Stimulated activated naive CD8-positive, alpha-beta T cell treated with anti-CD3 and anti-CD28 coated beads, Interleukin-15, amount 100 ng/mL, for 72 hours (primary cell): Measurements from ENCODE around the gene ROBO2.

Experiments used
- ATAC-seq: fragments of 150-1000 bp; cut with Tn5 transposase; 2 replicates; pipeline ENCODE4 v1.10.0; 2021; ENCODE audit warnings: mild to moderate bottlenecking, moderate library complexity
- DNase-seq, 2 donors: peaks; one replicate each; pipeline ENCODE4 v3.0.0; 2021 to 2022
- H3K27ac Mint-ChIP-seq, 2 donors: one replicate each; pipeline ENCODE4 v1.8.0; 2022; ENCODE audit warnings: mild to moderate bottlenecking in 2 of 2, mixed read lengths in 2 of 2, moderate library complexity in 2 of 2
- H3K27me3 Mint-ChIP-seq: one replicate; pipeline ENCODE4 v1.8.0; 2022; ENCODE audit warnings: mixed read lengths
- H3K4me1 Mint-ChIP-seq: one replicate; pipeline ENCODE4 v1.8.0; 2022; ENCODE audit warnings: mild to moderate bottlenecking, mixed read lengths
- H3K4me3 Mint-ChIP-seq, 2 donors: one replicate each; pipeline ENCODE4 v1.8.0; 2022; ENCODE audit warnings: mild to moderate bottlenecking in 2 of 2, mixed read lengths in 2 of 2, moderate library complexity in 1 of 2
- H3K9me3 Mint-ChIP-seq, 2 donors: one replicate each; pipeline ENCODE4 v1.8.0; 2022; ENCODE audit warnings: mixed read lengths in 2 of 2

ROBO2 gene

DNA sequence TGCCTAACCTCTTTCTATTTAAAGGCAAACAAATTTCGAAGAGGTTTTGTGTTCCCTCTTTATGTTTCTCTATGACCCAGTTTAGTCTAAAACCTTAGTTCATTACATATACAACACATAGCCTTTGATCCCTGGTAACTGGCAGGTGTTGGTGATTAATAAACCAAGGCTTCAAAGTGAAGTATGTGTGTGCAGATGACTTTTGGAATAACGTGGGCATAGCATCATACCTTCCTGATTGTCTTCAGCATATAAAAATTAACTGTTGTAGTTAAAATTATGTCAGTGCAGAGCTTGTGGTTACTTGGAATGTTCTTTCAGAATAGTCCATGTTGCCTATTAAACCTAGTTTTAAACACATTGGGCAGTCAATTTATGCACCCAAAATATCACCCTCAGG, 608.3 kb downstream of the ROBO2 start:
- no peak for DNase-seq
- Mint-ChIP-seq H3K4me3 (no peak overlapping the region), H3K9me3 (peaks cover 0 to 5% of the 10 kb centered on the region in 2 donors), H3K4me1 (no peaks in the 10 kb centered on the region), H3K27ac (no peak overlapping the region), H3K27me3 (no peaks in the 10 kb centered on the region)
- no peak for ATAC-seq

DNA sequence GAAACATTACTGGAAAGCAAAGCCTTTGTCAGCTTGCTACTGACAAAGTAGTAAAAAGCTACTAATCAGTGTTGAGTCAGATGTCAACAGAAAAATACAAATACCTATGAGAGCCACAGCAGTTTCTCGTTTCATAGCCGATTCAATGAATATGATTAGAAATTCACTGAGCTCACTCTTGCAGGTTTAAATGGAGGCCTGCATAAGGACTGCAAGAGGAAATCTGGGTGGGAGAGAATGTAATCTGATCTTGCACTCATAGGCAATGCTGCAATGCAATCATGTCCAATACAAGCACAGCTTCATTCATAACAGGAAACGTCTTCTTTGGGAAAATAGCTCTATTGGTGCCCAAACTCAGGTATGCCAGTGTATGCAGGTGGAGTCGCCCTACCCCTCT, 608.8 kb downstream of the ROBO2 start:
- DNase-seq, result no peak
- H3K4me1 Mint-ChIP-seq, result no peaks in the 10 kb centered on the region
- no peak for ATAC-seq
- H3K4me3 Mint-ChIP-seq, result no peak overlapping the region
- no peaks in the 10 kb centered on the region for H3K27me3 Mint-ChIP-seq
- H3K9me3 Mint-ChIP-seq, result peaks cover 0 to 5% of the 10 kb centered on the region in 2 donors
- H3K27ac Mint-ChIP-seq, result no peak overlapping the region

DNA sequence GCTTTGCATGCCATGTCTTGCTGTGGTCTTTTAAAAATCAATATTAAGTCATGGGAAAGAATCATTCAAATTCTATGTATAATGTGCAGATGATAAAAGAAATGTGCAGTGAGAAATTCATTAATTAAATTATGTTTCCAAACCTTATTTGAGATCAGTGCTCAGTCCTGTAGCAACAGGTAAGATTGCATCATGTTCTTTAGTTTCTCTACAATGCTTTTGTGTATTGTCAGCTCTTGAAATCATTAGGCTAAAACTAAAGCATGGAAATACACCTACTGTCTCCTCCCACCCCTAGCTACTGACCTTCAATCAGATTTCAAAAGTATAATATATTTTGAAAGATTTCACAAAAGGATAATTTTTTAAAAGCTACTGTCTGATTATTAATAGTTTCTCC, 612.7 kb downstream of the ROBO2 start:
- H3K27ac Mint-ChIP-seq, result no peak overlapping the region
- DNase-seq, result no peak

DNA sequence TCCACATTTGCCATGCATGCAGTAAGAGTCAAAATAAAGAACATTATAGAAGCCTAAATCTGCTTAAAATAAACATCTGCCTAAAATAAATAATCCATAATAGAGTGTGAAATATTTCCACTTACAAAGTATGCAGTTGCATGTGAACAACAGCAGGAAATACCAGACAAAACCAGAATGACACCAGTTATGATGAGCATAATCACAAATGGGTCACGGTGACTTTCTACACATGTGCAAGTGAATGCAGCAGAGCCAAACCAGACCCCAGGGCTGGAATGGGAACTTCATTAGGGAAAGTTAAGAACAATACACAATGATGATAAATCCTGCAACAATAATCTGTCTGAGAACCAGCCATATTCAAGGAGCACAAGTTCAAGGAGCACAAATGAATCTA, 615.5 kb downstream of the ROBO2 start:
- no peaks in the 10 kb centered on the region for H3K27me3 Mint-ChIP-seq
- no peak for ATAC-seq
- no peaks in the 10 kb centered on the region for H3K4me1 Mint-ChIP-seq
- H3K4me3 Mint-ChIP-seq, result no peak overlapping the region
- peaks cover 10 to 15% of the 10 kb centered on the region in 2 donors for H3K9me3 Mint-ChIP-seq
- no peak for DNase-seq
- no peak overlapping the region for H3K27ac Mint-ChIP-seq

More for the DNA sequence above, 612.7 kb downstream of the ROBO2 start:
- no peak for ATAC-seq
- H3K4me1 Mint-ChIP-seq, result no peaks in the 10 kb centered on the region
- peaks cover 6 to 10% of the 10 kb centered on the region in 2 donors for H3K9me3 Mint-ChIP-seq
- no peaks in the 10 kb centered on the region for H3K27me3 Mint-ChIP-seq
- no peak overlapping the region for H3K4me3 Mint-ChIP-seq

DNA sequence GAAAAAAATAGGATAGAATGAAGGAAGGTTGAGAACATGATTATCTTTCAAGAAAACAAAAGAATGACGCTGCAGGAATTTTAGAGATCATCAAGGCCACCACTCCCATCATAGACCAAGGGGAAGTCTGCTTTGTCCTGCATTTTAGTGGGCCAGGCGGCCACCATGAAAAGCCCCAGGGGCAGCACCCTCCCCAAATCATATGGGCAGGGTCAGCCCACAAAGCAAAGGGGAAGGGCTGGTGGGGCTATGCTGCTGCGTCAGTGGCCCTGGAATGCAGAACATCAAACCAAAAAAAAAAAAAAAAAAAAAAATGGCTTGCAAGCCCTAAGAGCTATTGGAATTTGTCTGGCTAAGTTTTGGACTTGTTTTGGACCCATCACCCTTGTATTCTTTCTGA, 620.8 kb downstream of the ROBO2 start:
- DNase-seq (no peak), ATAC-seq (no peak)
- H3K27me3 Mint-ChIP-seq, result no peaks in the 10 kb centered on the region
- no peaks in the 10 kb centered on the region for H3K4me1 Mint-ChIP-seq
- no peak overlapping the region for H3K4me3 Mint-ChIP-seq
- H3K27ac Mint-ChIP-seq, result no peak overlapping the region
- peaks cover 9 to 17% of the 10 kb centered on the region in 2 donors for H3K9me3 Mint-ChIP-seq

DNA sequence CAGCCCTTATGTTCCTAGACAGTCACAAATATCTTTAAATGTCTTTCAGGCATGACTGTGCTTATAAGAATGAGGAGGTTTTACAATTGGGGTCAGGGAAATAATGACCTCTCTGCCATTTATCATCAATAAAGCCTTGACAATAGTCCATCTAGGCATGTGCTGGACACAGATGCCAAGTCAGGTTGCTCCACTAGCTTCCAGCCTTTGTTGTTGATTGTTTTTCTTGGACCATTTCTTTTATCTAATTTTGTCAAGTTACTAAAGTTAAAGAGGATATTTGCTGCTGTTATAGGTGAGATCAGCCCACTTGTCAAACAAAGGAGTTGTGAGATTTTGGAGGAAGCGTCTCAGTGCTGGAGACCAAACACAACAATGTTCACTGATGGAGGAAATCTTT, 628.0 kb downstream of the ROBO2 start:
- Mint-ChIP-seq H3K27me3 (no peaks in the 10 kb centered on the region), H3K27ac (no peak overlapping the region), H3K4me3 (no peak overlapping the region), H3K9me3 (peaks cover 7 to 28% of the 10 kb centered on the region in 2 donors), H3K4me1 (no peaks in the 10 kb centered on the region)
- ATAC-seq (no peak), DNase-seq (no peak)

DNA sequence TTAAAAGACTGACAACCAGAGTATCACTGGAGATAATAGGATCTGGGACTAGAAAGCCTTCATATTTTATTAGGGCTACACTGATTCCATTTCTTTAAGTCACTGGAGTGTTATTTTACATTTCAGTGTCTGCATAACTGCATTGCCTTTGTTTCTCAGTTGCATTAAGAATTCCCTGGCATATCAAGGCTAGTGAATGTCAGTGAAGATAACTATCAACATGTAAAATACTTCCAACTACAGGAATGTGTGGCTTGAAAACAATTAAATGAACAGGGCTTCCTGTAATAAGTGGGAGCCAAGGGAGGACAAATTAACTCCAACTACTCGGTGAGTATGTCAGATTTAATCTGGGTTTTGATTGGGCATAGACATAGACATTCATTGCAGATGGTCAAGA, 628.5 kb downstream of the ROBO2 start:
- peaks cover 2 to 24% of the 10 kb centered on the region in 2 donors for H3K9me3 Mint-ChIP-seq
- no peak overlapping the region for H3K4me3 Mint-ChIP-seq
- ATAC-seq, result no peak
- no peaks in the 10 kb centered on the region for H3K27me3 Mint-ChIP-seq
- no peak overlapping the region for H3K27ac Mint-ChIP-seq
- no peak for DNase-seq
- H3K4me1 Mint-ChIP-seq, result no peaks in the 10 kb centered on the region

DNA sequence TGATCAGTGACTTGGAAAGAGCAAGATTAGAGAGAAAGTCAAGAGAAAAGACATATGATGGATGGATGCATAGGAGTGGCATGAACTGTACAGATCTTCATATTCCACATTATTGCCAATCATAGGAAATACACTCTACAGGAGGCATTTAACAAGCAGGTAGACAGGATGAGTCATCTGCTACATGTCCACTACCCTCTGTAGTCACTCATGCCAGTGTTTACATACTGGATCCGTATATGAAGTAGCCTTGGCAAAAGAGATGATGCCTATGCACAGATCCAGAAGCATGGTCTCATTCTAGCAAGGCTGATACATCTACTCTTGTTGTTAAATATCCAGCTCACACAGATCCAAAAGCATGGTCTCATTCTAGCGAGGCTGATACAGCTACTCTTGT, 632.1 kb downstream of the ROBO2 start:
- no peak for ATAC-seq
- no peak for DNase-seq
- H3K4me3 Mint-ChIP-seq, result no peak overlapping the region
- no peaks in the 10 kb centered on the region for H3K27me3 Mint-ChIP-seq
- H3K9me3 Mint-ChIP-seq, result peaks cover 0 to 21% of the 10 kb centered on the region in 2 donors
- no peak overlapping the region for H3K27ac Mint-ChIP-seq
- no peaks in the 10 kb centered on the region for H3K4me1 Mint-ChIP-seq

DNA sequence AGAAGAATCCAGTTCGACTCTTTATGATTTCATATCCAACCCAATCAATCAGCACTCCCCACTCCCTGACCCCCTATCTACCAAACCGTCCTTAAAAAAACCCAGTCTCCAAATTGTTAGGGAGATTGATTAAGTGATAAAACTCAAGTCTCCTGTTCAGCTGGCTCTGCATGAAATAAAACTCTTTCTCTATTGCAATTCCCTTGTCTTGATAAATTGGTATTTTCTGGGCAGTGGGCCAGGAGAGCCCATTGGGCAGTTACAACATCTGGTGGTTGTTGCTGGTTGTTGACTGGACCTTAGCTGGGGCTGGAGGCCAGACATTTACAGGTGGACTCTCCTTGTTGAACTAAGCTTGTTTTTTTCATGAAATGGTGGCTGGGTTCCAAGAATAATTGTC, 642.3 kb downstream of the ROBO2 start:
- no peak for DNase-seq
- no peak for ATAC-seq
- H3K4me1 Mint-ChIP-seq, result no peaks in the 10 kb centered on the region
- no peak overlapping the region for H3K4me3 Mint-ChIP-seq
- peaks cover 16 to 26% of the 10 kb centered on the region in 2 donors for H3K9me3 Mint-ChIP-seq
- H3K27ac Mint-ChIP-seq, result no peak overlapping the region
- no peaks in the 10 kb centered on the region for H3K27me3 Mint-ChIP-seq

DNA sequence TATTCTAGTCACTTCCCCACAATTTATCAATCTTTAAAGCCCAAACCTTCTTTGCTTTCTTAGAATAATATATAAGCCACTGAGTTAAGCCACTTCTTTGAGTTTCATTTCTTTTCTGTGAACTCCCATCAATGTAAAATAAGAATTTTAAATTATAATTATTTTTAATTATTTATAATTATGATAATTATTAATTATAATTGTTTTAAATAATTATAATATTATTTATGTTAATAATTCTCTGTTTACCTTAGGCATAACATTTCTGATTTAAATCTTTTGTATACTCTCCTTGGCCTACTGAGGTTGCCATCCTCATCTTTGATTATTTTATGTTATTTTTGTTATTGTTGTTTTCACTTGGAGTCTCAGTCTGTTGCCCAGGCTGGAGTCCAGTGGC, 644.2 kb downstream of the ROBO2 start:
- H3K27me3 Mint-ChIP-seq, result no peaks in the 10 kb centered on the region
- no peak for DNase-seq
- peaks cover 11 to 30% of the 10 kb centered on the region in 2 donors for H3K9me3 Mint-ChIP-seq
- H3K4me3 Mint-ChIP-seq, result no peak overlapping the region
- H3K4me1 Mint-ChIP-seq, result no peaks in the 10 kb centered on the region
- no peak overlapping the region for H3K27ac Mint-ChIP-seq
- no peak for ATAC-seq

DNA sequence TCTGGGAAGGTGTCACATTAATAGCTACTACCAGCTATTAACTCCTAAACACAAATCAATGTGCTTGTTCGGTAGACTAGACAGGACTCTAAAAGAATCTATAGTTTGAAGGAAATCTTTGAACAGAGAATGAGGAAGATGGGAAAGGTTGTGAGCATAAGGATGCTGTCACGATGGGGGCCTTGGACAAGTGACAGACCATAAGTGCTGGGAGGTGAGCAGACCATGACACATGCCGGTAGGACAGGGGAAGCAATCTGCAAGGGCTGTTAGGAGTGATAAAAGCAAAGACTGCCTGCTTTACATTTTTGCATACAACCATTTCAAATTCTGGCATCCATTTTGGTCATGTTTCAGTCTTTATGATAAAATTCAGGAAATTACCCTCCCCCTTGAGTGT, 645.8 kb downstream of the ROBO2 start:
- Mint-ChIP-seq H3K4me1 (no peaks in the 10 kb centered on the region), H3K9me3 (peaks cover 11 to 31% of the 10 kb centered on the region in 2 donors), H3K27me3 (no peaks in the 10 kb centered on the region), H3K4me3 (no peak overlapping the region), H3K27ac (no peak overlapping the region)
- no peak for ATAC-seq
- no peak for DNase-seq

DNA sequence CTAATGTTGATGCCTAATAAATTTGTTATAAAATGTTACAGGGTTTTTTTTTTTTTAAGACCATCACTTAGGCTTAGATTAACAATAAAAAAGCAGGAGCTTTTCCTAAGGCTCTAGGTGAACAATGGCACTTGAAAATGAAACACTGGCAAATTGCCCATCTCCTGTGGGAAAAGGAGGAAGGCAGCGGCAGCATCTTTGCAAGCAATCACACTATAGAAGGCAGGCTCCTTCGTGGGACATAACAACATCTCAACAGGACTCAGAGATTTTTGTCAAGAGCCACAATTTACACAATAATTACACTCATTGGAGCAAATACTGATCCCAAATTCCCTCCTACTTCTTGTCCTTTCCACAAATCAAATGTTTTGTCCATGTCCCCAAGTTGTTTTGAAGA, 646.7 kb downstream of the ROBO2 start:
- Mint-ChIP-seq H3K27me3 (no peaks in the 10 kb centered on the region), H3K27ac (no peak overlapping the region), H3K9me3 (peaks cover 11 to 29% of the 10 kb centered on the region in 2 donors), H3K4me3 (no peak overlapping the region), H3K4me1 (no peaks in the 10 kb centered on the region)
- DNase-seq (no peak), ATAC-seq (no peak)

DNA sequence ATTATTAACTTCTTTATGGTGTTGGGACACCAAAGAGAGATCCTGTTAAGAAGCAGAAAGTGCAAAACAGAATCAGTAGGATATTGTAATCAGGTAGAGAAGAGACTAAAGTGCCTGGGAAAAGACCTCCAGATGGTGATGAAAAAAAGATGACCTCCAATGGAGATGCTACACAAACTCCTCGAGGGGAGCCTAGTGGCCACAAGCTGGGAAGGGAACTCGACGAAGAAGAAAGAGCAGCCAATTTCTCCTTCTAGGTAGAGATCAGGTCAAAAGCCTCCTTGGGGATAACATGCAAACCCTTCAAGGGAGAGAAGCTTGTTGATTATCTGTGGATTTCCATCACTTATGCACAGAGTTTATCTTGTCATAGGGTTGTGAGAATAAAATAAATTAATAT, 647.6 kb downstream of the ROBO2 start:
- ATAC-seq, result no peak
- Mint-ChIP-seq H3K9me3 (peaks cover 4 to 20% of the 10 kb centered on the region in 2 donors), H3K4me3 (no peak overlapping the region), H3K4me1 (no peaks in the 10 kb centered on the region), H3K27me3 (no peaks in the 10 kb centered on the region), H3K27ac (no peak overlapping the region)
- no peak for DNase-seq

DNA sequence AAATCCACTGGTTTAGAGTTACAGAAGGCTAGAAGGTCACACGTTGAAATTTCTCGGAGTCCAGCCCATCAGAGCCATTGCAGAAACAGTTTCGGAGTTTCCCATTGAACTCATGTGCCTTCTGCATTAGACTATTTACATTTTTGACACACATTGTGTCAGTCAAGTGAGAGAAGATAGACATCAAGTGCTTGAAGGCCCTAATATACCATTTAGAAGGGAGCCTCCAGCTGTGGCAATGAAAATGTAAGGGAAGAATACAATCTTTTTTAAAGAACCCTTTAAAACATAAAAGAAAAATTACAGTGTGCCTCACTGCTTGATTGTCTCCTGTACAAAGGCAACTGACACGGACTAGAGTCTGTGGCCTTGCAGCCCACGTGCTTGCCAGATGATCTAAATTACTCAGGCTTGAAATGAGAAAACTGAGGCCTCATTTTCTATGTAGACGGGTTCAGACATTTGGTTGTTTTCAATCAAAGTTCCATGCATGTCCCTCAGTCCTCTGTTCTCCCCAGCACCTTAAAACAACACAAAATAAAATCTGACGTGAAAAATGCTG, 650.5 kb downstream of the ROBO2 start:
- H3K9me3 Mint-ChIP-seq, result peaks cover 4 to 13% of the 10 kb centered on the region in 2 donors
- no peak for DNase-seq
- no peaks in the 10 kb centered on the region for H3K4me1 Mint-ChIP-seq
- no peak overlapping the region for H3K27ac Mint-ChIP-seq
- H3K27me3 Mint-ChIP-seq, result no peaks in the 10 kb centered on the region
- no peak for ATAC-seq
- H3K4me3 Mint-ChIP-seq, result no peak overlapping the region

DNA sequence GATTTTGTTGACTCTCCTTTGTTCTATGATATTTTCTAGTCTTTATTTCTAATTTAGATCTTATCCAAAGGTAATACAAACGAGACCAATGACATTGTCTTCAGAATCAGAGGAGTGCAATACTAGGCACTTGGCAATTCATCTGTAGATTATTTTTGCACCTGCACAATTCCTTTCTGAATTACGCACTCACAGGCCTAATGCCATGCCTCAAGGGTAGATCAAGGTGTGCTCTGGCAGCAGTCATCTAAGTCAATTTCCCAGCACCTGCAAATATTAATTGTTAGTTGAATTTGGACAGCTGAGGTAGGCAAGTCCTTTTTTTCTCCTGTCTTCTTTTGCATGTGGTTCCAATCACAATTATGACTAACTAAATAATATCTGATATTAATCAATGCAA, 653.2 kb downstream of the ROBO2 start:
- no peak overlapping the region for H3K4me3 Mint-ChIP-seq
- H3K4me1 Mint-ChIP-seq, result no peaks in the 10 kb centered on the region

DNA sequence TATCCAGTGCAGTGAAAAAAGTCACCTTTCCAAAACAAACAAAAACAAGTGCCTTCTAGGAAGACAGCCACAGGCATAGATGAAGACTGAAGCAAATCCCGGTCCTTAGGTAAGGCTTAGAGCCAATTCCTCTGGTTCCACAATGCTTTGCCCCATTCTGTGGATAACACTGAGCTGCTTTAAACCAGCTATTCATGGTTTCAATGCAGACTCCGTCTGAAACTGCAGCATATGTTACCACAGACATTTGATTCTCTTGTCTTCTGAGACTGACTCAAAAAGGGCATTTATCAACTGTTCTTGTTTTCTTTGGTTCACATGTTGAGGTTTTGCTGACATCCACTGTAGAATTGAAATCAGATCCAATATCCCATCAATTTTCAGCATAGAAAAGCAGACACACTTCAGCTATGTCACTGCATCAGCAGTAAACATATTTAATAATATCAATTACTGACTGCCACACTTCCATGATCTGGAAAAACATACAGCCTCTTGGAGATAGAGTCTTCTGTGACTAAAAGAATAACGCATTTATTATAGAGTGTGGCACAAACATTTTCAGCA, 659.3 kb downstream of the ROBO2 start:
- H3K9me3 Mint-ChIP-seq, result peaks cover 7 to 22% of the 10 kb centered on the region in 2 donors
- no peak for DNase-seq
- H3K27ac Mint-ChIP-seq, result no peak overlapping the region
- H3K27me3 Mint-ChIP-seq, result no peaks in the 10 kb centered on the region
- H3K4me3 Mint-ChIP-seq, result no peak overlapping the region
- no peaks in the 10 kb centered on the region for H3K4me1 Mint-ChIP-seq
- no peak for ATAC-seq

More for the DNA sequence above, 653.2 kb downstream of the ROBO2 start:
- no peak overlapping the region for H3K27ac Mint-ChIP-seq
- H3K9me3 Mint-ChIP-seq, result peaks cover 4 to 16% of the 10 kb centered on the region in 2 donors
- H3K27me3 Mint-ChIP-seq, result no peaks in the 10 kb centered on the region
- DNase-seq (no peak), ATAC-seq (no peak)
